ENCODE measurements around the gene PRSS27. TPM values are rescaled to one million over a fixed set of nuclear protein-coding genes. Genes with fewer than 3 reads are reported as not detected.

PRSS27 gene
- total and polyA plus RNA-seq, 2 of the 8 experiments (the other 6 are each of a cell fraction or from before 2014, with no cell fraction given), result 1.3 to 7.5 TPM

DNA sequence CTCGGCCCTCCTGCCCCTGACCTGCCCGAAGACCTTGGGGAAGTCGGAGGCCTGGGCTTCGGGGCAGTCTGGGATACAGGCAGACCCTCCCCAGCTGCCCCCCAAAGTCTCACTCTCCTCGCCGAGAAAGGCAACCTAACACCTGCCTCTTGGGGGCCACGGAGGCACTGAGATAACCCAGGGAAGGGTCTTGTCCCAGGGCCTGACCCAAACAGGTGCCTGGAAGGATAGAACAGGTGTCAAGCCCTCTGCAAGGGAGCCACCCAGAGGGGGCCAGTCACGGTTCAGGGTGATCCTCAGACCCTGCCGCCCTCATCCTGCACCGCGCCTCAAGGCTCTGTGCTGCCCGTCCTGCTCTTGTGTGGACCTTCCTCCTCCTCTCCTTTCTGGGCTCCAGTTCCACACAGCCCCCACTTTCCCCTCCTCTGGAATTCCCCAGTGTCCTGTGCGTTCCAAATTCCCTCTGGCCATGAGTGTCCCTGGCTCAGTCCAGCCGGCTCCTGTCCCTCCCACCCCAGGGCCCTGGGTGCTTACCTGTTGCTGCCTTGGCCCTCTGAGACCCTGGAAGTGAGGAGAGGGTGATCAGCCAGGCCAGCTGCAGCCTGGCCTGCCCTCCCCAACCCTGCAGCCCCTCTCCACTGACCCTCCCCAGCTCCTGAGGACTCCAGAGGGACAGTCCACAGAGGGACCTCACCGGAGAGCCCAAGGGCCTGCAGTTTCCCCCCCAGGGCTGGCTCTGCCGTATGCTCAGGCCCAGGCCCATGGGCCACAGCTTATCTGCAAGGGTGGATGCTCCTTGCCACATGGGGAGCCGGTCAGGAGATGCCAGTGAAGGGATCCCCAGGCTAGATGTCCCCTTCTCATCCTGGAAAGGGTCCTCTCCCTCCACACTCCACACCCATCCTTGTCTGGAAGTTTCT is 3.8 kb downstream of the PRSS27 start (continued):
- TF ChIP-seq, protein P1, sequence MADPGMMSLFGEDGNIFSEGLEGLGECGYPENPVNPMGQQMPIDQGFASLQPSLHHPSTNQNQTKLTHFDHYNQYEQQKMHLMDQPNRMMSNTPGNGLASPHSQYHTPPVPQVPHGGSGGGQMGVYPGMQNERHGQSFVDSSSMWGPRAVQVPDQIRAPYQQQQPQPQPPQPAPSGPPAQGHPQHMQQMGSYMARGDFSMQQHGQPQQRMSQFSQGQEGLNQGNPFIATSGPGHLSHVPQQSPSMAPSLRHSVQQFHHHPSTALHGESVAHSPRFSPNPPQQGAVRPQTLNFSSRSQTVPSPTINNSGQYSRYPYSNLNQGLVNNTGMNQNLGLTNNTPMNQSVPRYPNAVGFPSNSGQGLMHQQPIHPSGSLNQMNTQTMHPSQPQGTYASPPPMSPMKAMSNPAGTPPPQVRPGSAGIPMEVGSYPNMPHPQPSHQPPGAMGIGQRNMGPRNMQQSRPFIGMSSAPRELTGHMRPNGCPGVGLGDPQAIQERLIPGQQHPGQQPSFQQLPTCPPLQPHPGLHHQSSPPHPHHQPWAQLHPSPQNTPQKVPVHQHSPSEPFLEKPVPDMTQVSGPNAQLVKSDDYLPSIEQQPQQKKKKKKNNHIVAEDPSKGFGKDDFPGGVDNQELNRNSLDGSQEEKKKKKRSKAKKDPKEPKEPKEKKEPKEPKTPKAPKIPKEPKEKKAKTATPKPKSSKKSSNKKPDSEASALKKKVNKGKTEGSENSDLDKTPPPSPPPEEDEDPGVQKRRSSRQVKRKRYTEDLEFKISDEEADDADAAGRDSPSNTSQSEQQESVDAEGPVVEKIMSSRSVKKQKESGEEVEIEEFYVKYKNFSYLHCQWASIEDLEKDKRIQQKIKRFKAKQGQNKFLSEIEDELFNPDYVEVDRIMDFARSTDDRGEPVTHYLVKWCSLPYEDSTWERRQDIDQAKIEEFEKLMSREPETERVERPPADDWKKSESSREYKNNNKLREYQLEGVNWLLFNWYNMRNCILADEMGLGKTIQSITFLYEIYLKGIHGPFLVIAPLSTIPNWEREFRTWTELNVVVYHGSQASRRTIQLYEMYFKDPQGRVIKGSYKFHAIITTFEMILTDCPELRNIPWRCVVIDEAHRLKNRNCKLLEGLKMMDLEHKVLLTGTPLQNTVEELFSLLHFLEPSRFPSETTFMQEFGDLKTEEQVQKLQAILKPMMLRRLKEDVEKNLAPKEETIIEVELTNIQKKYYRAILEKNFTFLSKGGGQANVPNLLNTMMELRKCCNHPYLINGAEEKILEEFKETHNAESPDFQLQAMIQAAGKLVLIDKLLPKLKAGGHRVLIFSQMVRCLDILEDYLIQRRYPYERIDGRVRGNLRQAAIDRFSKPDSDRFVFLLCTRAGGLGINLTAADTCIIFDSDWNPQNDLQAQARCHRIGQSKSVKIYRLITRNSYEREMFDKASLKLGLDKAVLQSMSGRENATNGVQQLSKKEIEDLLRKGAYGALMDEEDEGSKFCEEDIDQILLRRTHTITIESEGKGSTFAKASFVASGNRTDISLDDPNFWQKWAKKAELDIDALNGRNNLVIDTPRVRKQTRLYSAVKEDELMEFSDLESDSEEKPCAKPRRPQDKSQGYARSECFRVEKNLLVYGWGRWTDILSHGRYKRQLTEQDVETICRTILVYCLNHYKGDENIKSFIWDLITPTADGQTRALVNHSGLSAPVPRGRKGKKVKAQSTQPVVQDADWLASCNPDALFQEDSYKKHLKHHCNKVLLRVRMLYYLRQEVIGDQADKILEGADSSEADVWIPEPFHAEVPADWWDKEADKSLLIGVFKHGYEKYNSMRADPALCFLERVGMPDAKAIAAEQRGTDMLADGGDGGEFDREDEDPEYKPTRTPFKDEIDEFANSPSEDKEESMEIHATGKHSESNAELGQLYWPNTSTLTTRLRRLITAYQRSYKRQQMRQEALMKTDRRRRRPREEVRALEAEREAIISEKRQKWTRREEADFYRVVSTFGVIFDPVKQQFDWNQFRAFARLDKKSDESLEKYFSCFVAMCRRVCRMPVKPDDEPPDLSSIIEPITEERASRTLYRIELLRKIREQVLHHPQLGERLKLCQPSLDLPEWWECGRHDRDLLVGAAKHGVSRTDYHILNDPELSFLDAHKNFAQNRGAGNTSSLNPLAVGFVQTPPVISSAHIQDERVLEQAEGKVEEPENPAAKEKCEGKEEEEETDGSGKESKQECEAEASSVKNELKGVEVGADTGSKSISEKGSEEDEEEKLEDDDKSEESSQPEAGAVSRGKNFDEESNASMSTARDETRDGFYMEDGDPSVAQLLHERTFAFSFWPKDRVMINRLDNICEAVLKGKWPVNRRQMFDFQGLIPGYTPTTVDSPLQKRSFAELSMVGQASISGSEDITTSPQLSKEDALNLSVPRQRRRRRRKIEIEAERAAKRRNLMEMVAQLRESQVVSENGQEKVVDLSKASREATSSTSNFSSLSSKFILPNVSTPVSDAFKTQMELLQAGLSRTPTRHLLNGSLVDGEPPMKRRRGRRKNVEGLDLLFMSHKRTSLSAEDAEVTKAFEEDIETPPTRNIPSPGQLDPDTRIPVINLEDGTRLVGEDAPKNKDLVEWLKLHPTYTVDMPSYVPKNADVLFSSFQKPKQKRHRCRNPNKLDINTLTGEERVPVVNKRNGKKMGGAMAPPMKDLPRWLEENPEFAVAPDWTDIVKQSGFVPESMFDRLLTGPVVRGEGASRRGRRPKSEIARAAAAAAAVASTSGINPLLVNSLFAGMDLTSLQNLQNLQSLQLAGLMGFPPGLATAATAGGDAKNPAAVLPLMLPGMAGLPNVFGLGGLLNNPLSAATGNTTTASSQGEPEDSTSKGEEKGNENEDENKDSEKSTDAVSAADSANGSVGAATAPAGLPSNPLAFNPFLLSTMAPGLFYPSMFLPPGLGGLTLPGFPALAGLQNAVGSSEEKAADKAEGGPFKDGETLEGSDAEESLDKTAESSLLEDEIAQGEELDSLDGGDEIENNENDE (IDR thresholded peaks at IDR 0.05; ENCODE audit: insufficient replicate concordance, low read length), result no peak
- no peak for TF ChIP-seq SIRT6 (IDR thresholded peaks at IDR 0.05; ENCODE audit: low read length)
